Measurements from ENCODE around the gene C1QL1.

The C1QL1 gene

GRCh38 chr17:44989552-44990138 is 21.5 kb upstream of the C1QL1 start:
- no peak for DNase-seq (ENCODE audit: low read depth in 2 of 2)

- no peak for DNase-seq (ENCODE audit: low read depth in 2 of 2)
Observed at GRCh38 chr17:44988044-44988942, 20.2 kb upstream of the C1QL1 start.

- DNase-seq (ENCODE audit: low read depth in 2 of 2), result no peak
Observed at GRCh38 chr17:44983563-44983962, 15.5 kb upstream of the C1QL1 start.

- DNase-seq (ENCODE audit: low read depth in 2 of 2), result no peak
Observed at GRCh38 chr17:44982113-44982702, 14.1 kb upstream of the C1QL1 start.

GRCh38 chr17:44981221-44981968 is 13.3 kb upstream of the C1QL1 start:
- no peak for DNase-seq (ENCODE audit: low read depth in 2 of 2)

GRCh38 chr17:44979426-44979995 is 11.4 kb upstream of the C1QL1 start:
- DNase-seq (ENCODE audit: low read depth in 2 of 2), result no peak

- no peak for DNase-seq (ENCODE audit: low read depth in 2 of 2)
Observed at GRCh38 chr17:44978807-44979206, 10.7 kb upstream of the C1QL1 start.

- no peak for DNase-seq (ENCODE audit: low read depth in 2 of 2)
Observed at GRCh38 chr17:44977814-44978550, 9.9 kb upstream of the C1QL1 start.

GRCh38 chr17:44977065-44977464 is 9.0 kb upstream of the C1QL1 start:
- DNase-seq (ENCODE audit: low read depth in 2 of 2), result no peak

- no peak for DNase-seq (ENCODE audit: low read depth in 2 of 2)
Observed at GRCh38 chr17:44976206-44976605, 8.1 kb upstream of the C1QL1 start.

GRCh38 chr17:44972953-44973352 is 4.8 kb upstream of the C1QL1 start:
- no peak for DNase-seq (ENCODE audit: low read depth in 2 of 2)

GRCh38 chr17:44971776-44972483 is 3.8 kb upstream of the C1QL1 start:
- DNase-seq (ENCODE audit: low read depth in 2 of 2), result peak; percentile 56 to 66

- DNase-seq (ENCODE audit: low read depth in 2 of 2), result no peak
Observed at GRCh38 chr17:44970136-44970741, 2.1 kb upstream of the C1QL1 start.

GRCh38 chr17:44969144-44969780 is 1.2 kb upstream of the C1QL1 start:
- DNase-seq (ENCODE audit: low read depth in 2 of 2), result no peak

- no peak for DNase-seq (ENCODE audit: low read depth in 2 of 2)
Observed at GRCh38 chr17:44967907-44968224, 237 bp downstream of the C1QL1 start.

- no peak for DNase-seq (ENCODE audit: low read depth in 2 of 2)
Observed at GRCh38 chr17:44967026-44967906, 837 bp downstream of the C1QL1 start.

- DNase-seq (ENCODE audit: low read depth in 2 of 2), result no peak
Observed at GRCh38 chr17:44966348-44967025, 1.6 kb downstream of the C1QL1 start.
